Mesothelial cell of epicardium (in vitro differentiated cells): ENCODE measurements around the gene NEUROD2. TPM values are rescaled to one million over a fixed set of nuclear protein-coding genes. Genes with fewer than 3 reads are reported as not detected.

Experiments used
- DNase-seq, 2 experiments: peaks; one replicate each; pipeline ENCODE4 v3.0.0; 2021; ENCODE audit warnings: low spot score in 2 of 2; ENCODE audit not compliant: unreplicated experiment in 2 of 2
- H3K27ac Mint-ChIP-seq: 2 replicates; pipeline ENCODE4 v1.8.0; 2021; ENCODE audit warnings: mixed read lengths
- H3K27me3 Mint-ChIP-seq: 2 replicates; pipeline ENCODE4 v1.8.0; 2021; ENCODE audit warnings: low read depth, mixed read lengths
- H3K36me3 Mint-ChIP-seq: 2 replicates; pipeline ENCODE4 v1.8.0; 2021; ENCODE audit warnings: mixed read lengths
- H3K4me1 Mint-ChIP-seq: 2 replicates; pipeline ENCODE4 v1.8.0; 2021; ENCODE audit warnings: mixed read lengths
- H3K4me3 Mint-ChIP-seq: 2 replicates; pipeline ENCODE4 v1.8.0; 2021; ENCODE audit warnings: mild to moderate bottlenecking, moderate library complexity, mixed read lengths
- H3K9me3 Mint-ChIP-seq: 2 replicates; pipeline ENCODE4 v1.8.0; 2021; ENCODE audit warnings: mixed read lengths
- CTCF ChIP-seq: fragments of 200-600 bp; sonication (generic); IDR thresholded peaks from one replicate; pipeline ENCODE4 v1.5.0; 2021; ENCODE audit warnings: antibody characterized with exemption; ENCODE audit not compliant: unreplicated experiment
- total RNA-seq: library from RNA; stranded (reverse); gene quantifications from 3 replicates; pipeline ENCODE4 v1.2.1, GENCODE V29; 2021

The NEUROD2 gene
- total RNA-seq, 1 donor from 2014 or later = not detected

GRCh38 chr17:39600997-39601597, 6.6 kb downstream of the NEUROD2 start:
- Mint-ChIP-seq H3K4me3 (no peak overlapping the region), H3K27ac (no peak overlapping the region), H3K27me3 (peaks cover 97% of the 10 kb centered on the region), H3K9me3 (no peaks in the 10 kb centered on the region), H3K4me1 (peaks cover 7% of the 10 kb centered on the region), H3K36me3 (no peaks in the 10 kb centered on the region)
- TF ChIP-seq CTCF = no peak
- DNase-seq = no peak

- Mint-ChIP-seq H3K4me1 (peaks cover 7% of the 10 kb centered on the region), H3K9me3 (no peaks in the 10 kb centered on the region), H3K27me3 (peaks cover 98% of the 10 kb centered on the region), H3K36me3 (no peaks in the 10 kb centered on the region), H3K27ac (no peak overlapping the region), H3K4me3 (no peak overlapping the region)
- TF ChIP-seq CTCF = no peak
- DNase-seq = no peak
Observed at GRCh38 chr17:39600288-39600996, 7.3 kb downstream of the NEUROD2 start.

- Mint-ChIP-seq H3K4me1 (peaks cover 6% of the 10 kb centered on the region), H3K4me3 (no peak overlapping the region), H3K27ac (no peak overlapping the region), H3K27me3 (peaks cover 98% of the 10 kb centered on the region), H3K9me3 (no peaks in the 10 kb centered on the region), H3K36me3 (no peaks in the 10 kb centered on the region)
- no peak for DNase-seq
- TF ChIP-seq CTCF = no peak
Observed at GRCh38 chr17:39599665-39600231, 8.0 kb downstream of the NEUROD2 start.

GRCh38 chr17:39599004-39599664, 8.6 kb downstream of the NEUROD2 start:
- Mint-ChIP-seq H3K9me3 (no peaks in the 10 kb centered on the region), H3K36me3 (no peaks in the 10 kb centered on the region), H3K4me3 (no peak overlapping the region), H3K27me3 (peaks cover 99% of the 10 kb centered on the region), H3K4me1 (peaks cover 6% of the 10 kb centered on the region), H3K27ac (no peak overlapping the region)
- no peak for TF ChIP-seq CTCF
- DNase-seq = no peak

GRCh38 chr17:39598630-39599003, 9.1 kb downstream of the NEUROD2 start:
- no peaks in the 10 kb centered on the region for H3K9me3 Mint-ChIP-seq
- no peak overlapping the region for H3K27ac Mint-ChIP-seq
- H3K4me1 Mint-ChIP-seq = peaks cover 6% of the 10 kb centered on the region
- peaks cover 99% of the 10 kb centered on the region for H3K27me3 Mint-ChIP-seq
- no peak overlapping the region for H3K4me3 Mint-ChIP-seq
- TF ChIP-seq CTCF = no peak
- DNase-seq = no peak
- H3K36me3 Mint-ChIP-seq = no peaks in the 10 kb centered on the region
